Stimulated activated naive CD8-positive, alpha-beta T cell treated with anti-CD3 and anti-CD28 coated beads, Interleukin-15, amount 100 ng/mL, for 72 hours (primary cell): Measurements from ENCODE around the gene STC2.
A peak's percentile ranks its signal among the peaks of the same experiment; 100 is the strongest.

Experiments
- ATAC-seq: fragments of 150-1000 bp; cut with Tn5 transposase; 2 replicates; pipeline ENCODE4 v1.10.0; 2021; ENCODE audit warnings: mild to moderate bottlenecking, moderate library complexity
- DNase-seq, 2 donors: peaks; one replicate each; pipeline ENCODE4 v3.0.0; 2021 to 2022
- H3K27ac Mint-ChIP-seq, 2 donors: one replicate each; pipeline ENCODE4 v1.8.0; 2022; ENCODE audit warnings: mild to moderate bottlenecking in 2 of 2, mixed read lengths in 2 of 2, moderate library complexity in 2 of 2
- H3K27me3 Mint-ChIP-seq: one replicate; pipeline ENCODE4 v1.8.0; 2022; ENCODE audit warnings: mixed read lengths
- H3K4me1 Mint-ChIP-seq: one replicate; pipeline ENCODE4 v1.8.0; 2022; ENCODE audit warnings: mild to moderate bottlenecking, mixed read lengths
- H3K4me3 Mint-ChIP-seq, 2 donors: one replicate each; pipeline ENCODE4 v1.8.0; 2022; ENCODE audit warnings: mild to moderate bottlenecking in 2 of 2, mixed read lengths in 2 of 2, moderate library complexity in 1 of 2
- H3K9me3 Mint-ChIP-seq, 2 donors: one replicate each; pipeline ENCODE4 v1.8.0; 2022; ENCODE audit warnings: mixed read lengths in 2 of 2

Gene STC2

DNA sequence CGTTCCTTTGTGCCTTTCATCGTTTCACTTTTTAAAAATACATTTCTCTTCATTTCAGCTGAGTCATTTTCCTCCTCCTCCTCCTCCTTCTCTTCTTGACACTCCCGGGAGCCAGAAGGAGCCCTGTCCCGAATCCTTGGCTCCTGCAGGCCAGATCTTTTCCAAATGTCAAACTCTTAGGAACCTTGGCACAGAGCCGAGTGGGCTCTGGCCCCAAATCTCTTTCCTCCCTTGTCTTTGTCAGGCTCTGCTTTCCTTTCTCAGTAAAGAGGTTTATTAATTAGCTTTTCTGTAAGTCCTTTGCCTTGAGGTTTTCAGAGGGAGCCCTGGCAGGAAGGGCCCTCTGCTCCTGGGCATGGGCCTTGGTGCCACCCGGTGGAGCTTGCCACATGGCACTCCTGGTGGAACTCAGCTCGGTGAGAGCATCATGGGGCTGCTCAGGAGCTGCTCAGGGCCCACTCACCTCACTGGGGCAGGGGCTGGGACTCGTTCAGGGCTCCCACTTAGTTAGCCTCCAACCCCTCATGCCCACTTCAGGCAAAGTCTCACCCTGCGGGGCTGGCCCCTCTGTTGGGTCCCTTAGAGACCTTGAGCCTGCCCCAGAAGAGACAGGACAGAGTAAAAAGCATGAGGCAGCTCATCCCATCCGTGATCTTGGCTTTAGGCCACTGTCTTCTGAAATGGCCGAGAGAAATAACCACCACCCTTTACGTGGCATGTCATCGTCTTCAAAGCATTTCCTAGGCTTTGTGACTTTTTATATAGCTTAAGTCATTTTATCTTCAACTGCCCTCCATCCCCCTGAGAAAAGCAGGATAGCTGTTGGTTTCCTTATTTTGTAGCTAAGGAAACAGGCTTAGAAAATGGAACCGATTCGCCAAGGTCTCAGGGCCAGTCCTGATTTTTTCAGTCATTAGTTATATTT is 17.1 kb downstream of the STC2 start:
- ATAC-seq (no peak), DNase-seq (no peak)
- H3K4me1 Mint-ChIP-seq = no peaks in the 10 kb centered on the region
- H3K9me3 Mint-ChIP-seq = peaks cover 0 to 13% of the 10 kb centered on the region in 2 donors
- peaks cover 79% of the 10 kb centered on the region for H3K27me3 Mint-ChIP-seq
- peak overlapping the region in 1 of 2 donors; percentile 91 for H3K27ac Mint-ChIP-seq
- no peak overlapping the region for H3K4me3 Mint-ChIP-seq

DNA sequence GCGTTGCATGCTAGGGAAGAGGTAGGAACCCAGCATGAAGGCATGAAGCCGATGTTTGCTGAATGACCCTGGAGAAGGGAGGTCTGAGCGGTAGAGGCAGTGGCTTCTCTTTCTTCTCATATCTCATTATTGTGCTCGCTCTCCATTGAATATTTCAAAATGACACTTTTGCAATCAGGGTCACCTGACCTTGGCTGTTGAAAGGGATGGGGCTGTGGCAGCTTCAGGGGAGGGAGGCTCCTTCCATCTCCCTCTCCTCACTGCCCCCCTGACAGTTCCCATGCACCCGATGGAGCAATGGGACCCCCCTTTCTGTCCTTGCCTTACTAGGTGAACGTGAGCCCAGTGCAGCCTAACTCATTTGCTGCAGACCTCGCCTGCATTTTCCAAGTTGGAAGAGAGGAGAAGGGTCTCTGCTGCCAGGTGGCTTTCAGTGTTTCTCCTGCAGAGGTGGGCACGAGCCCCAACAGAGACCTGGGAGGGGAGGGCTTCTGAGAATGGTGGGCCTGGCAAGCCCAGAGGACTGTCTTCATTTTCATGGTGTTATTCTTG is 17.9 kb downstream of the STC2 start:
- DNase-seq (no peak), ATAC-seq (no peak)
- Mint-ChIP-seq H3K27me3 (peaks cover 74% of the 10 kb centered on the region), H3K27ac (no peak overlapping the region), H3K4me1 (no peaks in the 10 kb centered on the region), H3K4me3 (no peak overlapping the region), H3K9me3 (peaks cover 0 to 13% of the 10 kb centered on the region in 2 donors)

DNA sequence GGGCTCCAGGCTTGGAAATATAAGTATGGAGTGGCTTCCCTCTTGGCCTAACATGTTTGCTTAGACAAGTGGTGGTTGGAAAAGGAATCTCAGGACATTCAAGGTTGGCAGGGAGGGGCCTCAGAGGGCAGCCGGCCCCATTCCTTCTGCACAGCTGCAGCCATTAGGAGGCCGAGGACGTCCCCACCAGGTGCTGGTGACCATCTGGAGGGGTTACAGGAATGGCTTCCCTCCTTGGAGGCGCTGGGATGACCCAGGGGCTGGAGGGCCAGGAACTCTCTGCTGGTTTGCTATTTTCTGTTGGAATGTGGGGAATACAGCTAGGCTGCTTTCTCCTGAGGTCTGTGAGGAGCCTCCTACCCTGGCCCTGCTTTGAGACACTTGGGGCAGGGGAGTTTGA is 18.5 kb downstream of the STC2 start:
- peak overlapping the region in 1 of 2 donors; percentile 5 for H3K27ac Mint-ChIP-seq
- no peak for DNase-seq
- no peaks in the 10 kb centered on the region for H3K4me1 Mint-ChIP-seq
- ATAC-seq = no peak
- H3K9me3 Mint-ChIP-seq = peaks cover 0 to 13% of the 10 kb centered on the region in 2 donors
- peaks cover 74% of the 10 kb centered on the region for H3K27me3 Mint-ChIP-seq
- no peak overlapping the region for H3K4me3 Mint-ChIP-seq

DNA sequence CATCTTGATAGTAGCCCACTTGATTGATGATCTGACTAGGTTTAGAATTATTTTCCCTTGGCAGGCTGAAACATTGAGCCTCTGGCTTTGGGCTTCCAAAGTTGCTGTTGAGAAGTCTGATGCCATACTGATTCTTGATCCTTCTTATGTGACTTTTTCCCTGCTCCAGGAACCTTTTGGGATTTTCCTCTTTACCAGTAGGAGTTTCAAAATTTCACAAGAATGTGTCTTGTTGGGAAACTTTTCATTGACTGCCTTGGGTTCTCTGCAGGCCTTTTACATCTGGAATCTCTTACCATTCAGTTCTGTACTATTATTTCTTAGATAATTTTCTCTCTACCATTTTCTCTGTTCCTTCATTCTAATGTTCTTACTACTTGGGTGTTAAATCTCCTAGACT is 20.0 kb downstream of the STC2 start:
- H3K4me3 Mint-ChIP-seq = no peak overlapping the region
- H3K9me3 Mint-ChIP-seq = peaks cover 0 to 13% of the 10 kb centered on the region in 2 donors
- H3K27me3 Mint-ChIP-seq = peaks cover 80% of the 10 kb centered on the region
- H3K4me1 Mint-ChIP-seq = no peaks in the 10 kb centered on the region
- DNase-seq (no peak), ATAC-seq (no peak)
- peak overlapping the region in 1 of 2 donors; percentile 55 for H3K27ac Mint-ChIP-seq

DNA sequence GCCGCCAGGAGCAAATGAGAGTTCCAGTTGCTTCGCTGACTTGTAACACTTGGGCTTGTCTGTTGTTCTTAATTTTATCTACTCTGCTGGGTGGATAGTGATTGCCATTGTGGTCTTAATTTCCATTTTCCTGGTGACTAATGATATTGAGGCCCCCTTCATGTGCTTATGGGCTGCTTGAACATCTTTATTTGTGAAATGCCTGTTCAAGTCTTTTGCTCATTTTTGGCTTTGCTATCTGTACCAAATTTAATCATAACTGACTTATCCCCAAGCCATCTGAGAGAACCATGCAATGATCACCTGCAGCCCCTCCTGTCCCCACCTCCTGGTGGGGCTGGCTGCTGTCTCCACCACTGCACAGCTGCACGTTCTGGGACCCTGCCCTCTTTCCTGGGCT is 20.5 kb downstream of the STC2 start:
- peaks cover 0 to 13% of the 10 kb centered on the region in 2 donors for H3K9me3 Mint-ChIP-seq
- DNase-seq (no peak), ATAC-seq (no peak)
- H3K4me3 Mint-ChIP-seq = no peak overlapping the region
- no peaks in the 10 kb centered on the region for H3K4me1 Mint-ChIP-seq
- no peak overlapping the region for H3K27ac Mint-ChIP-seq
- H3K27me3 Mint-ChIP-seq = peaks cover 85% of the 10 kb centered on the region

DNA sequence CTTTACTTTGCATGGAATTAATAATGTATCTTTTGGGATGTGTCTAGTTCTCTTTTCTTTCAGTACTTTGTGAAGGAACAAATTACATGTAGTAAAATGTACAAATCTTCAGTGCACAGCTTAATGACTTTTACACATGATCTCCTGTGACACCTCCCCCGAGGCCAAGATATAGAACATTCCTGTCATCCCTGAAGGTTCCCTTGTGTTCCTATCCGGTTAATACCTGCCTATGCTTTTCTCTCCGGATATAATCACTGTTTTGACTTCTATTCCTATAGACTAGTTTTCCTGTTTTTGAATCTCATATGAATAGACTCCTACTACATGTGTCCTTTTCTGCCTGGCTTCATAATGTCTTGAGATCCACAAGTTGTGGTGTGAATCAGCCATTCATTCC is 21.5 kb downstream of the STC2 start:
- no peak for ATAC-seq
- Mint-ChIP-seq H3K4me1 (no peaks in the 10 kb centered on the region), H3K9me3 (peaks cover 0 to 13% of the 10 kb centered on the region in 2 donors), H3K27ac (no peak overlapping the region), H3K4me3 (no peak overlapping the region), H3K27me3 (peaks cover 87% of the 10 kb centered on the region)
- no peak for DNase-seq

DNA sequence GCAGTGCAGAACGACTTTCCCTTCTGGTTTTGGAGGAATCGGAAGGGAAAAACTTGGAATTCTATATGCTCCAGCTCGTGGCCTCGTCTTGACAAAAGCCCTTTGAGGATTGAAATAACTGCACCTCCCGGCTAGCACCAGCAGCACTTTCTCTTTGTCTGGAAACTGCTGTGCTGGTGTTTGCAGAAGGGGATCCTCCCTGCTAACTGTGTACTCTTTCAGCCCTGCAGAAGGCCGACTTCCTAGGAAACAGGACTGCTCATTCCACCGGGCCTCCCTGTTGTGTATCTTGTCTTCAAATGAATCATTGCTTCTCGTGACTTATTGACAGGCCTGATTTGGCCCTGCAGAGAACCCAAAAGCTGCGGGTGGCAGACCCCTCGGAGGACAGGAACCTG is 23.6 kb downstream of the STC2 start:
- ATAC-seq = no peak
- Mint-ChIP-seq H3K27ac (no peak overlapping the region), H3K27me3 (peaks cover 86% of the 10 kb centered on the region), H3K9me3 (peaks cover 0 to 13% of the 10 kb centered on the region in 2 donors), H3K4me3 (no peak overlapping the region), H3K4me1 (no peaks in the 10 kb centered on the region)
- DNase-seq = no peak

DNA sequence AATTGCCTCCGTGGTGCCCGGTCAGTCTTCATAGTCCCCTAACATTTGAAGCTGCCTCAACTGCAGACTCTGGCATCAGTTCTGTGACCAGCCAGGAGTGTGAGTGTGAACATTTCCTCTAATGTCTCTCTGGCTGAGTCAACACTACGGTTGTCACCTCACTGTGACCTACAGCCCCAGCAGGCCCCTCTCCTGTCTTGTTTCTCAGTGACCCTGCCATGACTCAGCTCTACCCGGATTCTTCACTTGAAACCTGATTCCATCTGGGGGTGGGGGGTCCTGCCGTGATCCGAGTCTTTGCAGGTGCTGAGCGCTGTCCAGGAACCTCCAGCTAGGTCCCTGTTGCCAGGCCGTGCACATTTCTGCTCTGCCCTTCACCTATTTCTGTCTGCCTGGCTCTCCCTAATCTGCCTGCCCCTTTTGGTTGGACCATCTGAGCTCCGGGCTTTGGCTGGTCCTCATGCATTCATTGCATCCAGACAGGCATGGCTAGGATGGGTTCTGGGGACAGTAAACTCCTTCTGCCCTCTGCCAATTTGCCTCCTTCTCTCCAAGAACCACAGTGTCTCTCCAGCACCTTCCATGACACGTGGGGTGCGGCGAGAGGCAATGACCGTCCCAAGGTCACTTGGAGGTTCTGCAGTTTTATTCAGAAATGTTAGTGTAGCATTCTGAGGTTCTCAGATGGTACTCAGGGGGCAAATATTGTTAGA is 24.2 kb downstream of the STC2 start:
- Mint-ChIP-seq H3K27ac (no peak overlapping the region), H3K4me3 (no peak overlapping the region), H3K4me1 (no peaks in the 10 kb centered on the region), H3K27me3 (peaks cover 84% of the 10 kb centered on the region), H3K9me3 (peaks cover 0 to 13% of the 10 kb centered on the region in 2 donors)
- no peak for ATAC-seq
- no peak for DNase-seq

DNA sequence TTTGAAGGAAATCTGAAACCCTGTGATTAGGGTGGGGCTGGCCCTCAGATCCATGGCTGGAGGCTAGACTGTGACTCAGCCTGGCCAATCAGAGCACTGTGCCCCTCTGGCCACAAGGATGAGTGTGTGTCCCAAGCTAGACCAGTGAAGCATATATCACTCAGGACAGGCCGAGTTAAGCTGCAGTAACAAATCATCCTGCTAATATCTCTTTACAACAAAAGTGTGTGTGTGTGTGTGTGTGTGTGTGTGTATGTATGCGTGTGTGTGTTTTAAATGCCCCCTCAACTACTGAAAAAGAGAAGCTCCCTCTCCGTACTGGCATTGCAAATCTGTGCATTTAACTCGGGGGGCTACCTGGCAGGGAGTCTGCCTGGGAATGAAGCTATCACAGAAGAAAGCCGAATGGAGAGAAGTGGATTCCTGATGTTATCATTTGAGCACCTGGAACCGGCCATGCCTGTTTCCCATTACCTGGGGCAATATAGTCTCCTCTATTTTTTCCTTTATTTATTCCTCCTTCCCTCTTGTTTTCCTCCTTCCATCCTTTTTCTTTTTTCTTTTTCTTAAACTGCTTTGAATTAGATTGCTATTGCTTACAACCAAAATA is 25.6 kb downstream of the STC2 start:
- H3K27ac Mint-ChIP-seq = peak overlapping the region in 1 of 2 donors; percentile 67
- no peak for ATAC-seq
- DNase-seq = no peak
- no peak overlapping the region for H3K4me3 Mint-ChIP-seq
- H3K27me3 Mint-ChIP-seq = peaks cover 79% of the 10 kb centered on the region
- H3K4me1 Mint-ChIP-seq = no peaks in the 10 kb centered on the region
- H3K9me3 Mint-ChIP-seq = peaks cover 0 to 2% of the 10 kb centered on the region in 2 donors

DNA sequence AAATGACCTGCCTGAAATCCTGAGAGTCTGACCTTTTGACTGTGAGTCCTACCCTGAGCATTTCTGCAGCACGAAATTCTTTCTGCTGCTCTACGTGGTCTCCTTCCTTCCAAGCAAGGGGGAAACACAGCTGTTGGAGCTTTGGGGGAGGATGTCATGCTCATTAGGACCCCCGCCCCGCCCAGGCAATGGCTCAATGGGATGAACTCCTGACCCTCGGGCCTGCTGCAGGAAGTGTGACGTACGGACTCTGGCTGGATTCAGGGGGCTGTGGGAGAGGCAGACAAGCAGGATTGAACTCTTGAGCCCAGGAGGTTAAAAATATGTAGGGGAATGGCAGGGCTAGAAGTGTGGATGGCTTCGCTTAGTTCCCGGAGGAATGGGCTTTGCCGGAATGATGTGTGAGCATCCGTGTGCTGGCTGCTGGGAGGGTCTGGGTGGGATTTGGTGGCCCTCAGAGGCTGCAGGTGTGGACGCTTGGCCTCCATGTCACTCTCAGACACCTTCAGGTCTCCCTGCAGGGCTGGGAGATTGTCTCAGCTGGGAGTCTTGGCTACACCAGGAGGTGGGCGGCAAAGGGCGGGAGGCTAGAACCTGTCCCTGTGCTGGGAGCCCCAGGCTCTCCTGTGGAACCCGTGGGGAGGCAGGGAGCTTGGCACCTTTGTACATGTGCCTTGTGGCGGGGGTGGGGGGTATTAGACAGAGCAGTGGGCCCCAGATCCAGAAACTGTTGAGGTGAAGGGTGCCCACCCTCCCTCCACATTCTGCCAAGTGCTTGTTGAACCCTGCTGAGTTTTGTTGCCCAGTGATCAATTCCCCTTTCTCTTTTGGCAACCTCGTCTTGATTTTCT is 26.3 kb downstream of the STC2 start:
- H3K27me3 Mint-ChIP-seq = peaks cover 80% of the 10 kb centered on the region
- H3K4me1 Mint-ChIP-seq = no peaks in the 10 kb centered on the region
- no peak overlapping the region for H3K4me3 Mint-ChIP-seq
- no peak for ATAC-seq
- peak overlapping the region in 1 of 2 donors; percentile 69 for H3K27ac Mint-ChIP-seq
- no peak for DNase-seq
- no peaks in the 10 kb centered on the region for H3K9me3 Mint-ChIP-seq

DNA sequence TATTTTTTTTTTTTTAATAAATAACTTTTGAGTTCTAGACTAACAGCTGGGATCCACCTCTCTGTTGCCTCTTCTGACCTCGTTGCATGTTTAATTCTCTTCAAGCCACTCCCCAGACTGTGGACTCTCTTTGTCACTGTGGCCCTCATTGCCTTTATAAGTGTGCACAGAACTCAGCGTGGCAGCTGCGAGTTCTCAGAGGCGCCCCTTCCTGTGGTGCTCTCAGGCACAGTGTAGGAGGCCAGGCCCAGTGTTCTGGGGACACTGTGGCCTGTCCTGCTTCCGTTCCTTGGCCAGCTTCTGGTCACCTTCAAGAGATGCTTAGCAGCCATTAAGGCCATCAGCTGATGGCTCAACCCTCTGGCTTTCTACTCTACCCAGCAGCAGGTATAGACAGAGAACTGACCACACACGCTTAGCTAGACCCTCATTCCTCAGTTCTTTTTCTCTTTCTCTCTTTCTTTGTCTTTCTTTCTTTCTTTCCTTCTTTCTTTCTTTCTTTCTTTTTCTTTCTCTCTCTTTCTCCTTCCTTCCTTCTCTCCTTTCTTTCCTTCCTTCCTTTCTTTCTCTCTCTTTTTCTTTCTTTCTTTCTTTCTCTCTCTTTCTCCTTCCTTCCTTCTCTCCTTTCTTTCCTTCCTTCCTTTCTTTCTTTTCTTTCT is 27.7 kb downstream of the STC2 start:
- DNase-seq (no peak), ATAC-seq (no peak)
- Mint-ChIP-seq H3K4me1 (no peaks in the 10 kb centered on the region), H3K9me3 (no peaks in the 10 kb centered on the region), H3K4me3 (no peak overlapping the region), H3K27me3 (peaks cover 70% of the 10 kb centered on the region), H3K27ac (no peak overlapping the region)

DNA sequence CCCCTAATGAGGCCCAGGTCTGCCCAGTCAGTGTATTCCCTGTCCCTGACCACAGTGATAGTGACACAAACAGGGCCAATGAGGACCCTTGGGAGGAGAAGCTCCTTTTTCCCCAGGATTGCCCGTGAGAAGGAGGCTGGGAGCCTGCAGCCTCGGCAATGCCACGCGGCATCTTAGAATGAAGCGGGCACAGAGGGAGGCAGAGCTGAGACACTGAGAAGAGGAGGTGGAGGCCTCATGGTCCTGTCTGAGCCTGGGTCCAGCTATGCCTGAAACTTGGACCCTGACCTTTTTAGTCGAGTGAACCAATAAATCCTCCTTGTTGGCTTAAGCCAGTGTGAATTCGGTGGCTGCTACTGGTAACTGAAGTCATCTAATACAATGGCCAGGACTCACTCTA is 28.4 kb downstream of the STC2 start:
- Mint-ChIP-seq H3K4me3 (no peak overlapping the region), H3K4me1 (peaks cover 1% of the 10 kb centered on the region), H3K27me3 (peaks cover 70% of the 10 kb centered on the region), H3K27ac (no peak overlapping the region), H3K9me3 (no peaks in the 10 kb centered on the region)
- ATAC-seq (no peak), DNase-seq (no peak)

DNA sequence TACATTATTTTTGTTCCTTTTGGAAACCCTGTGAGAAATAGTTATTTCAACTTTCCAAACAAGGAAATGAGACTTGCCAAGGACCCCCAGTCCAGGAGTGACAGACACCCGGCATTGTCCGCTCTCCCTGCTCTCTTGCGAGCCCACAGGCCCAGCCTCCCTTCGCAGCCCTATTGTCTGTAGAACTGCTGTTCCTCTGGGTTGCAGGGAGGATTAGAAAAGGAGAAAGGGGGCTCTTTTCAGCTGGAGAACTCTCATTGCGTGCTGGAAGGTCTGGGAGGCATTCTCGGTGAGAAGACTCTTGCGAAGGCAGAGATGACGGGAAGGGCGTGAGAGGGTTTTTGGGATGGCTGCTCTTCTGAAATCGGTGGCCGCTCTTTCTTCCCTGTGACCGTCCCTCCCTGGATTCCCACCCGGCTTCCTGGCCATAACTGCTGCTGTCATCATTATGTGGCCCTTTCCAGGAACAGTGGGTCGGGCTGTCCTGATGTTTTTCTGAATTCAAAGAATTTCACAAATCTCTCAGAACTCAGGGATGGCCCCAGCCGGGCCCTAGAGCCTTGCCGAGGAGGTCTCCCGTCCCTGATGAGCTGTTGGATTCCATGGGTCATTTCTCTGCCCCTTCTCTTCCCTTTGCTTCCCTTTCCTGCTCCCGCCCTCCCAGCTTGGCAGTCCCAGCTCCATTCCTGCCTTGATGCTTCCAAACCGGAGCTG is 29.8 kb downstream of the STC2 start:
- Mint-ChIP-seq H3K27ac (no peak overlapping the region), H3K9me3 (no peaks in the 10 kb centered on the region), H3K4me3 (no peak overlapping the region), H3K27me3 (peaks cover 69% of the 10 kb centered on the region), H3K4me1 (peaks cover 15% of the 10 kb centered on the region)
- DNase-seq (no peak), ATAC-seq (no peak)

DNA sequence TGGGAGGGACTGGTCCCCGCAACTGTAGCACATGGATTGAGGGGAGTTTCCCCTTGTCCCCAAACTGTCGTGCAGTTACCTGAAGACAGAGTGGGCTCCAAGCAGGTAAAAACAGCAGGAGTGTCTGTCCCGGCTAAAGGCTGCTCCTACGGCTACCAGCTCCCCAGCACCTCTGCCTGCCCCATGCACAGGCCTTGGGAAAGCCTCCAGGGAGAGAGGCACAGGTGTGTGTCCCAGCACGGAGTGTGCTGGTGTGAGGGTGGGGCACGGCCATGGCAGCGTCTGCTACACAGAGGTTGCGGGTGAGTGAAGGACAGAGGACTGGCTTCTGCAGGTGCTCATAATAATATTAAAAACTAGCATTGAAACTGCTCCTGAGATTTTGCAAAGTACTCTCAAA is 30.4 kb downstream of the STC2 start:
- H3K27ac Mint-ChIP-seq = no peak overlapping the region
- no peaks in the 10 kb centered on the region for H3K9me3 Mint-ChIP-seq

More for the DNA sequence above, 30.4 kb downstream of the STC2 start:
- no peak for ATAC-seq
- Mint-ChIP-seq H3K27me3 (peaks cover 63% of the 10 kb centered on the region), H3K4me1 (peaks cover 15% of the 10 kb centered on the region), H3K4me3 (no peak overlapping the region)
- DNase-seq = no peak
